ENCODE measurements around the gene BICD1.

The BICD1 gene

DNA sequence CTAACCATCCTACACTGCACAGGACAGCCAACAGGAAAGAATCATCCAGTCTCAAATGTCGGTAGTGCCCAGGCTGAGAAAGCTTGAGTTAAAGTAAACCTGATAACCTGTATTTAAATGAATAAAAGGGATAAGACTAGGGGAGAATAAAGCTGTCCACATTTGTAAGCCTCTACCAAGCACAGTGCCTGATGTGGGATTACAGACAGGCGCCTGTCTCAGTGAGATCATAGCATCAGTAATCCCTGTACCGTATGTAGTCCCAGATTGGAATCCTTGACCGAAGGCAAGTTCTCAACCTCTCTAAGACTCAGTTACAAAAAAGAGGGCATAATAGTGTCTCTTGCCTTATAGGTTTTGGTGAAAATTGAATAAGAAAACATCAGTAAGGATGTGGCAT is 59.9 kb downstream of the BICD1 start:
- TF ChIP-seq, protein P1, sequence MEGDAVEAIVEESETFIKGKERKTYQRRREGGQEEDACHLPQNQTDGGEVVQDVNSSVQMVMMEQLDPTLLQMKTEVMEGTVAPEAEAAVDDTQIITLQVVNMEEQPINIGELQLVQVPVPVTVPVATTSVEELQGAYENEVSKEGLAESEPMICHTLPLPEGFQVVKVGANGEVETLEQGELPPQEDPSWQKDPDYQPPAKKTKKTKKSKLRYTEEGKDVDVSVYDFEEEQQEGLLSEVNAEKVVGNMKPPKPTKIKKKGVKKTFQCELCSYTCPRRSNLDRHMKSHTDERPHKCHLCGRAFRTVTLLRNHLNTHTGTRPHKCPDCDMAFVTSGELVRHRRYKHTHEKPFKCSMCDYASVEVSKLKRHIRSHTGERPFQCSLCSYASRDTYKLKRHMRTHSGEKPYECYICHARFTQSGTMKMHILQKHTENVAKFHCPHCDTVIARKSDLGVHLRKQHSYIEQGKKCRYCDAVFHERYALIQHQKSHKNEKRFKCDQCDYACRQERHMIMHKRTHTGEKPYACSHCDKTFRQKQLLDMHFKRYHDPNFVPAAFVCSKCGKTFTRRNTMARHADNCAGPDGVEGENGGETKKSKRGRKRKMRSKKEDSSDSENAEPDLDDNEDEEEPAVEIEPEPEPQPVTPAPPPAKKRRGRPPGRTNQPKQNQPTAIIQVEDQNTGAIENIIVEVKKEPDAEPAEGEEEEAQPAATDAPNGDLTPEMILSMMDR (IDR thresholded peaks at IDR 0.05; ENCODE audit: low read depth, low read length) = no peak
- no peak for DNase-seq (ENCODE audit: extremely low read depth, low read depth)

DNA sequence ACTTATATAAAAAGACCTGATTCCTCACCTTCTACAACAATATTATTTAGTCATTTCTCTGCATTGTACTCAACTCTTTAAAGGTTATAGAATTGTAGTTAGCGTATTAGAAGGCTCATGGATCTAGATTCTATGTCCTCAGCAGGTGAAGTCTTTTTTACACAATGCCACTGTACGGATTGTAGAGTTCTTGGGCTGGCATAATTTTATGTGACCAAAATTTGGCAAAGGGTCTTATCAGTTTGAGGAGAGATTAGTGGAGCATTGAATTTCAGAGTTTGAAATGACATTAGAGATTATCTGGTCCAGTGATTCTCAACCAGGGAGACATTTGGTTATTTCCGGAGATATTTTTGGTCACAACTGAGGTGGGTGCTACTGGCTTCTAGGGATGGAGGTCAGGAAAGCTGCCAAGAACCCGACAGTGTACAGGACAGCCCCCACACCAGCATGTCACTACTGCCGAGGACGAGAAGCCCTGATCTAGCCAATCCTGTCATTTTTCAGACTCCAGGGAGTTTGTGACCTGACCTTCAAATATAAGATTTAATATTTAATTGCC is 63.9 kb downstream of the BICD1 start:
- TF ChIP-seq, protein P1 (IDR thresholded peaks at IDR 0.05; ENCODE audit: low read depth, low read length) = no peak
- DNase-seq (ENCODE audit: extremely low read depth, low read depth) = no peak

DNA sequence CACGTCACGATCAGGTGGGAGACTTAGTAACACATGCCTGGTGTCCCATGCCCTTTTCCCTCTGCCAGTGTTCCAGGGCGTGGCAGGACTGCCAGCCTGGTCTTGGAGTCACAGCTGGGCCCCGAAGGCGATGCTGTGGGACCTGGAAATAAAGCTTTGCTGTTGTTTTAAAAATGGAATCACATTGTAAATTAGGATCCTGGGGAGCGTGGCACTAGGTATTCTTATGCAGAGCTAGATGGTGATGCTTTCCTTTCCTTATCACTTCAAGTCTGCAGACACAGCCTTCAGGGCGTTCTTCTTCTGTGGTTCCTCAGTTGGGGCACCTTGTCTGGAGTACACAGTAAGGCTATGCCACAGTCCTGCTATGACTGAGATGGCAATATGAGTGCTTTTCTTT is 64.6 kb downstream of the BICD1 start:
- TF ChIP-seq, protein P1 (IDR thresholded peaks at IDR 0.05; ENCODE audit: low read depth, low read length) = no peak
- DNase-seq (ENCODE audit: extremely low read depth, low read depth) = no peak

DNA sequence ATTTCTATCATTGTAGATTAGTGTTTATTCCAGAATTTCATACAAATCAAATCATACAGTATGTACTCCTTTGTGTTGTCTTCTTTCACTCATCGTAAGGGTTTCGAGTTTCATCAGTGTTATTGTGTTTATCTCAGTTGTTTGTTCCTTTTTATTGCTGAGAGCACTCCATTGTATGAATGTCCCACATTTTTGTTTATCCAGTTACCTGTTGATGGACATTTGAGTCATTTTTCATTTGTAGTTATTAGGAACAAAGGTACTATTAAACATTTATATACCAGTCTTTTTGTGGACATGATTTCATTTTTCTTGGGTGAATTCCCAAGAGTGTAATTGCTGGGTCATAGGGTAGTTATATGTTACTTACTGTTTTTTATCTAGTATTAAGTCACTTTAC is 70.0 kb downstream of the BICD1 start:
- DNase-seq (ENCODE audit: extremely low read depth, low read depth) = no peak
- TF ChIP-seq, protein P1 (IDR thresholded peaks at IDR 0.05; ENCODE audit: low read depth, low read length) = no peak

DNA sequence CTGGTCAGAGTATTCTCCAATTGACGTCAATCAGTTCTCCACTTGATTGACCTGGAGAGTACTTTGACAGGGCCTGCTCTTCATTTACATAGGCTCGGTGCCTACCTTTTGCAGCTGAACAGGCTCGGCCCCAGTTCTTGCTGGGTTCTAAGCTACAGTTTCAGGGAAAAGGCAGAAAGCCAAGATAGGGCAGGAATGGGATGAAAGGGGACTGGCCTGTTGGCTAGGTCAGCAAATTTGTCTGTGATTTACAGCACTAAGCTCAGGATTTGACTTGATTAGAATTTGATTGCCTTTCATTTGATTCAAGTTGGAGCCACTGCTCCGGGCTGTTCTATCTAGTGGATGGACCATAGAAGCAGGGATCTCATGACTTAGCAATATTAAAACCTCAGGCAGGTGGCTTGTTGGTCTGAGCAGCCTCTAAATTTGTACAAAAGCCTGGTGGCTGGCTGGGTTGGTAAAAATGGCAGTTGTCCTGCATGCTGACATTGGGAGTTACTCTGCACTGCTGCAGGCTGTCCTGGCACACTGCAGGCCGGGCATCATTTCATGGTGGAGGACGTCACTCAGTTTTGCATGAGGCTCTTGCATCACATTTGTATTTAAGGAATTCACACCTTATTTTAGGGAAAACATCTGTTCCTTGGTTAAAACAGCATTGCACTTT is 71.8 kb downstream of the BICD1 start:
- no peak for DNase-seq (ENCODE audit: extremely low read depth, low read depth)
- TF ChIP-seq, protein P1 (IDR thresholded peaks at IDR 0.05; ENCODE audit: low read depth, low read length) = no peak

DNA sequence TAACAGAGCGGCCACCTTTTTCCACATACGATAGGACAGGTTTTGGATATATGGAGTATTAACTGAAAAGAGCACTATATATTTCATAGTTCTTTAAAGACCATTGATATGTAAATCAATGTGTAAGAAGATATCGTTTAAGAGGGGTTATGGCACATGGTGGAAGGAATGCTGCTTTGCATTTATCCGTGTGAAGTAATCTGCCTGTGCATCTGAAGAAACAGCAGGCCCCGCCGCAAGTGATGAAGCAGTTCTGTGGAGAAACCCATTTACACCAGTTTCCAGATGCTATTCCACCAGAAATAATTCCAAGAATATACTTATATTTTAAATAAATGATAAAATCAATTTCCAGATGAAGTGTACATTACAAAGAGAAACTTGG is 72.4 kb downstream of the BICD1 start:
- TF ChIP-seq, protein P1 (IDR thresholded peaks at IDR 0.05; ENCODE audit: low read depth, low read length) = no peak
- DNase-seq (ENCODE audit: extremely low read depth, low read depth) = no peak

DNA sequence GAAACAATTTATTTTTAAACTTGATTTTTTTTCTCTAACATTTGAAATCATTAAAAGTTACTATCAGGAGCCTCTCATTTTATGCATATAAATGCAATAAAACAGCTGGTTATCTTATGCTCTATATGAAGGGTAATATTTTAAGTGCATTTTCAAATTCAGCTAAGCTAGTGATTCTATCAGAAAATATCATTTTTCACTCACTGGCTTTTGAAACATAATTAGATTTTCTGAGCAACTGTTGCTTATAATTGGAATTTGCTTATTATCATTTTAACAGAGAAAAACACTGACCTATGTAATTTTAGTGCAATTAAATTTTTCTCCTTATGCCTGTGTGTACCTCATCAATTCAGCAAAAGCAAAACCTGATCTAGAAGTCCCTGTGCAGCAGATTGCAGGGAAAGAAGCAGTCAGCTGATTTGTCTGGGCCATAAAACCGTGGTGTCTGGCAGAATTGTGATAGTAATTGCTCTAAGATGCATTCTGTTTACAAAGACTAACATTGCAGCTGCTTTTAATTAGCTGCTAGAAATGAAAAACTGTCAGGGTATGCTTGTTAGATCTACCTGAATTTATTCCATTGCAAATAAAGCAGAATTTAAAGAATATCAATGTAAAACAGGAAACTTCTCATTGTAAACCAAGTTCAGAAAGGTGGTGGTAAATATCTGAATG is 75.0 kb downstream of the BICD1 start:
- TF ChIP-seq, protein P1 (IDR thresholded peaks at IDR 0.05; ENCODE audit: low read depth, low read length) = no peak
- DNase-seq (ENCODE audit: extremely low read depth, low read depth) = peak; percentile 28

Data from AG09319 (cell line).